NT2/D1 (cell line): ENCODE results near the gene MAP6.

Experiments
- SUZ12 ChIP-seq: IDR thresholded peaks from 2 replicates; pipeline ENCODE4 v1.6.1; 2011; ENCODE audit not compliant: insufficient read length, insufficient read depth; ENCODE audit errors: extremely low read depth
- YY1 ChIP-seq: IDR thresholded peaks from 2 replicates; pipeline ENCODE4 v1.6.1; 2011; ENCODE audit not compliant: insufficient read length, insufficient read depth
- ZNF274 ChIP-seq: IDR thresholded peaks from 2 replicates; pipeline ENCODE4 v1.6.1; 2011; ENCODE audit warnings: mild to moderate bottlenecking, low read depth, low read length

- no peak for TF ChIP-seq ZNF274
- TF ChIP-seq SUZ12, result no peak
- TF ChIP-seq YY1, result no peak
These were observed 74.6 kb downstream of the MAP6 start for GRCh38 chr11:75594211-75594610.
